Upper lobe of right lung (tissue), 1 donor: ENCODE data around the gene ARHGAP33. TPM values are rescaled to one million over a fixed set of nuclear protein-coding genes. Genes with fewer than 3 reads are reported as not detected.
A peak's percentile ranks its signal among the peaks of the same experiment; 100 is the strongest.

Source experiments
- ATAC-seq: fragments of 200-7000 bp; cut with Tn5 transposase; one replicate; pipeline ENCODE4 v1.9.1; 2020; ENCODE audit warnings: mild to moderate bottlenecking, moderate library complexity
- DNase-seq: peaks from one replicate; pipeline ENCODE4 v3.0.0-alpha.2; 2020
- H3K27ac ChIP-seq: fragments of 200-600 bp; one replicate; pipeline ENCODE4 v1.8.0; 2022
- H3K27me3 ChIP-seq: fragments of 200-600 bp; one replicate; pipeline ENCODE4 v1.8.0; 2022; ENCODE audit warnings: mild to moderate bottlenecking
- H3K36me3 ChIP-seq: fragments of 200-600 bp; one replicate; pipeline ENCODE4 v1.8.0; 2022
- H3K4me1 ChIP-seq: fragments of 200-600 bp; one replicate; pipeline ENCODE4 v1.8.0; 2022
- H3K4me3 ChIP-seq: fragments of 200-600 bp; one replicate; pipeline ENCODE4 v1.8.0; 2022; ENCODE audit warnings: mild to moderate bottlenecking
- H3K9me3 ChIP-seq: fragments of 200-600 bp; one replicate; pipeline ENCODE4 v1.8.0; 2022
- CTCF ChIP-seq: fragments of 200-600 bp; IDR thresholded peaks from one replicate; pipeline ENCODE4 v1.8.0; 2022; ENCODE audit warnings: antibody characterized with exemption
- intact Hi-C: fragments of 100-400 bp; cut with DNase I; formaldehyde crosslinking; loops from one replicate; pipeline ENCODE4 v1.11.0; 2022
- long read RNA-seq: library from polyadenylated mRNA; unstranded; transcript quantifications from one replicate; pipeline ENCODE4 v2.0.0, GENCODE V29; 2021
- total RNA-seq: library from RNA; stranded (reverse); fragmentation: NEBNext Ultra II Directional; extraction: Animal tissue kit (Norgen Biotek cat#: 25700); gene quantifications from one replicate; pipeline ENCODE4 v1.2.1, GENCODE V29; 2021
- donor health status: DM: no; HTN: yes; CAD: no; lungs with severe emphysema.

Gene ARHGAP33
- 6.8 TPM for total RNA-seq
- long read RNA-seq, partial matches to known transcripts: 0 of 1 reads
- long read RNA-seq, other reads (novel, unspliced or antisense): 1 of 1 reads

GRCh38 chr19:35775298-35776101, at the start of gene ARHGAP33:
TSS of gene ARHGAP33 (plus strand) at chr19:35775564. CDS start at chr19:35775659, 95 bp downstream.
- DNase-seq (peak; percentile 100), ATAC-seq (peak; percentile 99)
- no peak for TF ChIP-seq CTCF
- H3K4me1 ChIP-seq: peaks cover 4% of the 10 kb centered on the region
- H3K9me3 ChIP-seq: no peaks in the 10 kb centered on the region
- intact Hi-C loops: no loop called here
- H3K27ac ChIP-seq: peak within 1 kb of the TSS; percentile 42
- peak within 1 kb of the TSS; percentile 80 for H3K4me3 ChIP-seq
- H3K27me3 ChIP-seq: no peaks in the 10 kb centered on the region
- no peaks in the 10 kb centered on the region for H3K36me3 ChIP-seq

GRCh38 chr19:35727053-35727955, 48.1 kb upstream of the ARHGAP33 start:
- H3K9me3 ChIP-seq: no peaks in the 10 kb centered on the region
- no peaks in the 10 kb centered on the region for H3K4me1 ChIP-seq
- no peak overlapping the region for H3K4me3 ChIP-seq
- no peak overlapping the region for H3K27ac ChIP-seq
- ATAC-seq (no peak), DNase-seq (no peak)
- H3K36me3 ChIP-seq: peaks cover 100% of the 10 kb centered on the region
- intact Hi-C loops: no loop called here
- TF ChIP-seq CTCF: no peak
- H3K27me3 ChIP-seq: no peaks in the 10 kb centered on the region

DNA sequence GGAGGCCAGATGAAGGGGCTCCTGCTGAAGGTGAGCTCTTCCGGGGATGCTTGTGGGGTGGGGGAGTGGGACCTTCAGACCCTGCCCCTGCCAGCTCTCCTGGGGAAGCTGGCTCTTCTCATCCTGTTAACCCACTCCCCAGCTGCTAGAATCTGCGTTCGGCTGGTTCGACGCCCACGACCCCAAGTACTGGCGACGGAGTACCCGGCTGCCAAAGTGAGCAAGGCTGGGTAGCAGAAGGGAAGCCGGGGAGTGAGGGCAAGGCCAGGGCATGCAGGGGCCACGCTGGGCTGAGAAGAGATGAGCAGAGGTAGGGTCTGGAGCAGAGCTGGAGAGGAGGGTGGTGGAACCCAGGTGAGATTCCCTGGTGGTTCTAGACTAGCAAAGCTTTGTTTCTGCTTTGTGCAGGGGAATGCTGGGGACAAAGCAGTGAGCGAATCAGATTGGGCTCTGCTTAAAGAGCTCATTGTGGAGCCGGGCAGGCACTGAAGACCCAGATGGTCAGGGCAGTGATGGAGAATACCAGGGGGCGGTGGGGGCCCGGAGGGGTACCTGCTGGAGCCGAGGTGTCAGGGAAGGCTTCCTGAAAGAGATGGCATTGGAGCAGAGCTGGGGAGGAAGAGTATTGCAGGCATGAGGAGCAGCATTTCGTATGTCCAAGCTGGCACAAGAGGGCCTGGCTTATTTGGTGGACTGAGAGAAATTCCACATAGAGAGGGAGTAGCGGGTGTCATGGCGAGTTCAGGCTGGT, 47.2 kb upstream of the ARHGAP33 start:
- DNase-seq: peak; percentile 60
- Histone ChIP-seq H3K4me1 (no peaks in the 10 kb centered on the region), H3K36me3 (peaks cover 99% of the 10 kb centered on the region), H3K9me3 (no peaks in the 10 kb centered on the region), H3K4me3 (no peak overlapping the region), H3K27me3 (no peaks in the 10 kb centered on the region), H3K27ac (no peak overlapping the region)
- intact Hi-C loops: no loop called here
- no peak for ATAC-seq
- no peak for TF ChIP-seq CTCF

- Histone ChIP-seq H3K27me3 (no peaks in the 10 kb centered on the region), H3K27ac (no peak overlapping the region), H3K9me3 (no peaks in the 10 kb centered on the region), H3K4me1 (no peaks in the 10 kb centered on the region), H3K36me3 (peaks cover 93% of the 10 kb centered on the region), H3K4me3 (no peak overlapping the region)
- DNase-seq (peak; percentile 61), ATAC-seq (no peak)
- intact Hi-C loops: no loop called here
- TF ChIP-seq CTCF: no peak
These were observed 46.3 kb upstream of the ARHGAP33 start for GRCh38 chr19:35729021-35729420.

GRCh38 chr19:35729763-35730162, 45.6 kb upstream of the ARHGAP33 start:
- Histone ChIP-seq H3K27ac (no peak overlapping the region), H3K4me1 (no peaks in the 10 kb centered on the region), H3K36me3 (peaks cover 93% of the 10 kb centered on the region), H3K4me3 (no peak overlapping the region), H3K9me3 (no peaks in the 10 kb centered on the region), H3K27me3 (no peaks in the 10 kb centered on the region)
- intact Hi-C loops: no loop called here
- no peak for ATAC-seq
- no peak for TF ChIP-seq CTCF
- DNase-seq: no peak
